Motor neuron (in vitro differentiated cells): Measurements from ENCODE around the gene OR14J1. TPM values are rescaled to one million over a fixed set of nuclear protein-coding genes. Genes with fewer than 3 reads are reported as not detected.
"Not testable (repeated sequence)": the region's sequence is repeated elsewhere in the genome, so short reads cannot be mapped to it uniquely, and the experiment has no call there.

Experiments
- ATAC-seq, 8 experiments: fragments of 200-7000 bp; cut with Tn5 transposase; replicated peaks in 6 of 8; 2 replicates each; pipeline ENCODE4 v1.8.0; 2021; ENCODE audit warnings: mild to moderate bottlenecking in 8 of 8, moderate library complexity in 8 of 8
- H3K27ac ChIP-seq, 2 donors: fragments of 250-450 bp; sonication (Bioruptor Pico); 2 replicates each; pipeline ENCODE4 v1.9.0; 2021; ENCODE audit warnings: antibody characterized with exemption in 2 of 2, mild to moderate bottlenecking in 2 of 2, moderate library complexity in 1 of 2
- H3K4me1 ChIP-seq, 2 donors: fragments of 250-450 bp; sonication (Bioruptor Pico); replicated peaks in 1 of 2; 2 replicates each; pipeline ENCODE4 v1.6.1; 2021; ENCODE audit warnings: antibody characterized with exemption in 2 of 2, mild to moderate bottlenecking in 2 of 2, moderate library complexity in 1 of 2
- H3K4me3 ChIP-seq, 5 donors: fragments of 250-450 bp; sonication (Bioruptor Pico); 2 replicates each; pipeline ENCODE4 v1.9.0; 2021; ENCODE audit warnings: antibody characterized with exemption in 5 of 5, mild to moderate bottlenecking in 5 of 5, moderate library complexity in 4 of 5
- WGBS, 10 experiments: fragments of 450-650 bp; shearing (Covaris generic); methylation state at CpG; one replicate each; pipeline ENCODE4 v1.0.0; 2022; 5-methylcytosine and 5-hydroxymethylcytosine counted together
- in situ Hi-C, 9 experiments: fragments of 400-800 bp; cut with MboI; loops; one replicate each; pipeline ENCODE4 v1.15.0; 2021; ENCODE audit warnings: low sequenced_read_pairs in 9 of 9, low pct_unique_long_range_greater_than_20kb in 2 of 9; ENCODE audit not compliant: unreplicated experiment in 9 of 9
- total RNA-seq, 8 experiments: library from RNA; unstranded; fragments of 300-600 nt; gene quantifications; 2 replicates each; pipeline versions ENCODE4 v1.2.3 to v1.2.4, GENCODE V29; 2022

Gene OR14J1
- total RNA-seq, 8 experiments from 2014 or later: 0.05 to 0.43 (median 0.12) TPM; not detected in 2

- WGBS, 10 experiments: 0 to 100% (median 59%) methylated on average over 1 to 3 of the region's 3 CpGs; no CpG with 5 or more reads in 2 of the 10 experiments
- ATAC-seq, in situ Hi-C loops, H3K27ac ChIP-seq, H3K4me3 ChIP-seq, H3K4me1 ChIP-seq: not testable (repeated sequence)
Observed at GRCh38 chr6:29349348-29349747, 47.8 kb downstream of the OR14J1 start.

GRCh38 chr6:29354980-29355379 lies 53.5 kb downstream of the OR14J1 start:
- no peak for ATAC-seq
- H3K4me3 ChIP-seq: no peak overlapping the region
- H3K4me1 ChIP-seq: no peaks in the 10 kb centered on the region
- no peak overlapping the region for H3K27ac ChIP-seq
- in situ Hi-C loops: no loop called here

GRCh38 chr6:29355603-29356002 lies 54.1 kb downstream of the OR14J1 start:
- Histone ChIP-seq H3K4me3 (no peak overlapping the region), H3K27ac (no peak overlapping the region), H3K4me1 (no peaks in the 10 kb centered on the region)
- no peak for ATAC-seq
- in situ Hi-C loops: no loop called here
- WGBS, 10 experiments: 0 to 57% (median 17%) methylated on average over 1 of the region's 1 CpG; no CpG with 5 or more reads in 5 of the 10 experiments

Other genes starting within 250 kb of the OR14J1 start
- under 1 TPM in 1 of 8 experiments, not detected in 7; 0.17 TPM for gene OR2B3, start 214.4 kb upstream of the OR14J1 start, total RNA-seq
- gene OR2J1, start 202.2 kb upstream of the OR14J1 start, total RNA-seq: under 1 TPM in 3 of 8 experiments, not detected in 5; 0.08 to 0.38 (median 0.31) TPM
- gene OR2J3, start 193.6 kb upstream of the OR14J1 start, total RNA-seq: under 1 TPM in 4 of 8 experiments, not detected in 4; 0.09 to 0.43 (median 0.21) TPM
- under 1 TPM in 1 of 8 experiments, not detected in 7; 0.24 TPM for gene OR2J2, start 130.8 kb upstream of the OR14J1 start, total RNA-seq
- gene OR5V1, start 67.2 kb downstream of the OR14J1 start, total RNA-seq: under 1 TPM in 4 of 8 experiments, not detected in 4; 0.09 to 0.40 (median 0.27) TPM
- gene OR12D3, start 73.6 kb downstream of the OR14J1 start, total RNA-seq: under 1 TPM in 2 of 8 experiments, not detected in 6; 0.09 to 0.14 TPM
- under 1 TPM in 1 of 8 experiments, not detected in 7; 0.66 TPM for gene OR12D2, start 93.9 kb downstream of the OR14J1 start, total RNA-seq
- under 1 TPM in 1 of 8 experiments, not detected in 7; 0.19 TPM for gene OR12D1, start 113.2 kb downstream of the OR14J1 start, total RNA-seq
- 1 to 10 TPM in 1 of 8 experiments, under 1 TPM in 5, not detected in 2; 0.23 to 1.2 (median 0.41) TPM for gene OR10C1, start 137.6 kb downstream of the OR14J1 start, total RNA-seq
- under 1 TPM in 3 of 8 experiments, not detected in 5; 0.08 to 0.28 (median 0.28) TPM for gene OR11A1, start 155.4 kb downstream of the OR14J1 start, total RNA-seq
- under 1 TPM in 5 of 8 experiments, not detected in 3; 0.05 to 0.76 (median 0.27) TPM for gene OR2H1, start 155.5 kb downstream of the OR14J1 start, total RNA-seq
- gene MAS1L, start 186.3 kb downstream of the OR14J1 start, total RNA-seq: under 1 TPM in 2 of 8 experiments, not detected in 6; 0.14 to 0.28 TPM